CD14-positive monocyte (primary cell): ENCODE results near the gene ZFP36L1. TPM values are rescaled to one million over a fixed set of nuclear protein-coding genes. Genes with fewer than 3 reads are reported as not detected.

Source experiments
- DNase-seq, 3 donors: peaks; one replicate each; pipeline ENCODE4 v3.0.0-alpha.2; 2011 to 2022
- H2AFZ ChIP-seq: 2 replicates; pipeline ENCODE4 v1.6.0; 2012; ENCODE audit warnings: mild to moderate bottlenecking, low read depth, low read length, inconsistent platforms; ENCODE audit not compliant: insufficient read depth, poor library complexity, severe bottlenecking
- H3K27ac ChIP-seq, 2 donors: 1 replicate in 1 of 2; 2 replicates in 1 of 2; pipeline ENCODE4 v1.5.1; 2012 to 2013; ENCODE audit warnings: low read length in 2 of 2, control low read depth in 1 of 2, inconsistent platforms in 1 of 2, low read depth in 1 of 2, mild to moderate bottlenecking in 1 of 2
- H3K27me3 ChIP-seq, 2 donors: one replicate each; pipeline versions ENCODE4 v1.6.0 to v1.6.1; 2011 to 2013; ENCODE audit warnings: low read length in 2 of 2; ENCODE audit not compliant: control insufficient read depth in 2 of 2, insufficient read depth in 2 of 2
- H3K36me3 ChIP-seq, 2 donors: replicated peaks in 1 of 2; 1 replicate in 1 of 2; 2 replicates in 1 of 2; pipeline versions ENCODE4 v1.5.1 to v1.6.1; 2012 to 2013; ENCODE audit warnings: low read length in 2 of 2, control low read depth in 1 of 2, inconsistent platforms in 1 of 2, mild to moderate bottlenecking in 1 of 2; ENCODE audit not compliant: insufficient read depth in 2 of 2, control insufficient read depth in 1 of 2
- H3K4me1 ChIP-seq, 2 donors: 1 replicate in 1 of 2; 2 replicates in 1 of 2; pipeline versions ENCODE4 v1.5.1 to v1.6.1; 2012 to 2013; ENCODE audit warnings: low read length in 2 of 2, control low read depth in 1 of 2, inconsistent platforms in 1 of 2, mild to moderate bottlenecking in 1 of 2, moderate library complexity in 1 of 2; ENCODE audit not compliant: insufficient read depth in 2 of 2, control insufficient read depth in 1 of 2
- H3K4me2 ChIP-seq: replicated peaks from 2 replicates; pipeline ENCODE3; 2012; ENCODE audit warnings: low read length, moderate library complexity, mild to moderate bottlenecking; ENCODE audit not compliant: poor library complexity, severe bottlenecking; ENCODE audit errors: extremely low read depth
- H3K4me3 ChIP-seq, 3 experiments: fragments of 200-600 bp in 1 of 3; sonication (generic) in 1 of 3; replicated peaks in 1 of 3; 1 replicate in 2 of 3; 2 replicates in 1 of 3; pipeline ENCODE4 v1.5.1; 2011 to 2013; ENCODE audit warnings: low read length in 3 of 3, mild to moderate bottlenecking in 3 of 3, control low read depth in 2 of 3, low read depth in 2 of 3, inconsistent platforms in 1 of 3, moderate library complexity in 1 of 3
- H3K79me2 ChIP-seq: 2 replicates; pipeline ENCODE4 v1.6.0; 2012; ENCODE audit warnings: mild to moderate bottlenecking, control low read depth, inconsistent platforms, low read length, moderate library complexity; ENCODE audit not compliant: insufficient read depth
- H3K9ac ChIP-seq: 2 replicates; pipeline ENCODE4 v1.6.0; 2017; ENCODE audit warnings: low read length, mild to moderate bottlenecking; ENCODE audit not compliant: insufficient read depth, poor library complexity, severe bottlenecking
- H3K9me3 ChIP-seq, 2 donors: replicated peaks in 1 of 2; 1 replicate in 1 of 2; 2 replicates in 1 of 2; pipeline versions ENCODE4 v1.5.1 to v1.6.1; 2012 to 2013; ENCODE audit warnings: low read length in 2 of 2, control low read depth in 1 of 2; ENCODE audit not compliant: control insufficient read depth in 1 of 2, insufficient read depth in 1 of 2
- H4K20me1 ChIP-seq: 2 replicates; pipeline ENCODE4 v1.6.0; 2012; ENCODE audit warnings: mild to moderate bottlenecking, low read length, control low read depth, moderate library complexity; ENCODE audit not compliant: insufficient read depth
- H3K27ac Mint-ChIP-seq, 7 donors: one replicate each; pipeline ENCODE4 v1.8.0; 2020; ENCODE audit warnings: mild to moderate bottlenecking in 7 of 7, mixed read lengths in 7 of 7, moderate library complexity in 6 of 7, inconsistent platforms in 2 of 7
- H3K27me3 Mint-ChIP-seq, 3 donors: one replicate each; pipeline ENCODE4 v1.8.0; 2021 to 2022; ENCODE audit warnings: low read depth in 3 of 3, mild to moderate bottlenecking in 3 of 3, mixed read lengths in 3 of 3, moderate library complexity in 3 of 3, inconsistent platforms in 1 of 3
- H3K36me3 Mint-ChIP-seq, 2 donors: one replicate each; pipeline ENCODE4 v1.8.0; 2020; ENCODE audit warnings: mixed read lengths in 2 of 2, inconsistent platforms in 1 of 2, mild to moderate bottlenecking in 1 of 2
- H3K4me1 Mint-ChIP-seq: one replicate; pipeline ENCODE4 v1.8.0; 2020; ENCODE audit warnings: mild to moderate bottlenecking, mixed read lengths
- H3K4me3 Mint-ChIP-seq, 2 donors: one replicate each; pipeline ENCODE4 v1.8.0; 2020; ENCODE audit warnings: mild to moderate bottlenecking in 2 of 2, mixed read lengths in 2 of 2, moderate library complexity in 1 of 2
- H3K9me3 Mint-ChIP-seq, 7 donors: one replicate each; pipeline ENCODE4 v1.8.0; 2020 to 2022; ENCODE audit warnings: mixed read lengths in 7 of 7, mild to moderate bottlenecking in 6 of 7, moderate library complexity in 6 of 7, inconsistent platforms in 2 of 7
- CTCF ChIP-seq: fragments of 200-600 bp; IDR thresholded peaks from one replicate; pipeline ENCODE4 v1.8.0; 2022; ENCODE audit warnings: antibody characterized with exemption, mild to moderate bottlenecking
- WGBS: methylation state at CpG from one replicate; pipeline ENCODE4 v1.1.5; 2013; ENCODE audit warnings: missing lambda C conversion rate; ENCODE audit not compliant: insufficient coverage; 5-methylcytosine and 5-hydroxymethylcytosine counted together
- intact Hi-C, 2 donors: fragments of 100-400 bp; cut with micrococcal nuclease; formaldehyde crosslinking; loops; one replicate each; pipeline versions ENCODE4 v1.15.0 to v1.15.1; 2023
- polyA plus RNA-seq, 3 donors: library from polyadenylated mRNA; depleted of rRNA in 1 of 3; unstranded in 2 of 3; stranded (reverse) in 1 of 3; fragments of 300-500 nt in 2 of 3; fragments of >200 nt in 1 of 3; fragmentation: Illumina TruSeq in 2 of 3; gene quantifications; 1 replicate in 2 of 3; 2 replicates in 1 of 3; pipeline ENCODE4 v1.2.3, GENCODE V29; 2012 to 2021

ZFP36L1 gene
- polyA plus RNA-seq, 3 donors: 151 to 934 (median 185) TPM

GRCh38 chr14:68824517-68825347 is 31.9 kb upstream of the ZFP36L1 start:
- Mint-ChIP-seq H3K36me3 (no peaks in the 10 kb centered on the region), H3K27ac (peak overlapping the region in 2 of 7 donors; percentile 26 to 76), H3K27me3 (peaks cover 0 to 2% (median 1%) of the 10 kb centered on the region in 3 donors), H3K4me1 (peaks cover 4% of the 10 kb centered on the region), H3K4me3 (no peak overlapping the region), H3K9me3 (no peaks in the 10 kb centered on the region)
- Histone ChIP-seq H2AFZ (peak overlapping the region; percentile 25), H3K4me3 (no peak overlapping the region), H3K9ac (no peak overlapping the region), H3K36me3 (no peaks in the 10 kb centered on the region), H3K9me3 (no peaks in the 10 kb centered on the region), H3K4me2 (peak overlapping the region; percentile 4), H3K27ac (no peak overlapping the region), H3K79me2 (no peaks in the 10 kb centered on the region), H3K4me1 (peaks cover 4 to 7% of the 10 kb centered on the region in 2 donors), H4K20me1 (no peaks in the 10 kb centered on the region), H3K27me3 (no peaks in the 10 kb centered on the region)
- TF ChIP-seq CTCF: peak; percentile 82
- DNase-seq: peak; percentile 43 to 65 (median 59)
- 71% methylated on average over 1 of the region's 11 CpGs for WGBS
- intact Hi-C loops: no loop called here

GRCh38 chr14:68824207-68824516 is 31.3 kb upstream of the ZFP36L1 start:
- peak overlapping the region; percentile 25 for H2AFZ ChIP-seq
- H3K4me1 Mint-ChIP-seq: peaks cover 4% of the 10 kb centered on the region
- H3K27ac ChIP-seq: no peak overlapping the region
- H3K27ac Mint-ChIP-seq: no peak overlapping the region
- H3K27me3 Mint-ChIP-seq: peaks cover 0 to 2% (median 1%) of the 10 kb centered on the region in 3 donors
- H3K9me3 ChIP-seq: no peaks in the 10 kb centered on the region
- no peaks in the 10 kb centered on the region for H3K79me2 ChIP-seq
- no peaks in the 10 kb centered on the region for H3K36me3 Mint-ChIP-seq
- H3K4me3 ChIP-seq: no peak overlapping the region
- intact Hi-C loops: no loop called here
- no peaks in the 10 kb centered on the region for H3K9me3 Mint-ChIP-seq
- H3K27me3 ChIP-seq: no peaks in the 10 kb centered on the region
- H3K4me3 Mint-ChIP-seq: no peak overlapping the region
- 100% methylated on average over 1 of the region's 1 CpG for WGBS
- TF ChIP-seq CTCF: no peak
- H3K9ac ChIP-seq: no peak overlapping the region
- no peak for DNase-seq
- H3K4me2 ChIP-seq: no peak overlapping the region
- H4K20me1 ChIP-seq: no peaks in the 10 kb centered on the region
- H3K4me1 ChIP-seq: peaks cover 4 to 7% of the 10 kb centered on the region in 2 donors
- H3K36me3 ChIP-seq: no peaks in the 10 kb centered on the region
